Measurements from ENCODE around the gene MAP3K5.

Gene MAP3K5

DNA sequence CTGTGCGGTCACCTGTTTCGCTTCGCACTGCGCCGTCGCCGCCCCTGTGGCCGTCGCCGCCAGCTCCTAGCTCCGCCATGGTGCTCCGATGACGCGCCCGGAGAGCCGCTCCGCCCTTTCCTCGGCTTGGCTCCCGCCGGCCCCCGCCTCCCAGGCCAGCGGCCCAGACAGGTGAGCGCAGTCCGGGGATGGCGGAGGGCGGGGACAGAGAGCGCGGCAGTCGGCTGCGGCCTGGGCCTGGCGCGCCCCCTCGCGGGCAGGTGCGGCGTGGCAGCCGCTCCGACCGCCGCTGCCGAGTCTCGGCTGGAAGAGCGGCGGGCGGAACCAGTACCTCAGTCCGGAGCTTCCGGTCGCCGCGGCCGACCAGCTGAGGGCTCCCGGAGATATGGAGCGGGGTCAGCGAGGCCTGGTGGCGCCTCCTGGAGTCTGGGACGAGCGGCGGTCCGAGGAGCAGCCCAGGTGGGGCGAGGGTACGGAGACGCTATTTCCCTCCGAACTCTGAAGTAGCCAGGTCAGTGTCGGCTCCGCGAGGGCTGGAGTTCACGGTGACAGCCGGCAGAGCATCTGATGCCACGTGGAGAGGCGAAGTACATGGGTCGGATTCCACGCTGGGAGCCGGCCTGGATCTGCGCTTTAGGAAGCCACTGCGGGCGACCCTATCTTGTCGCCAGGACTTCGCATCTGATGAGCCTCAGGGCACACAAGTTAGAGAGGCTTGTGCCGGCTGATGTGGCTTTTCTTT is 241.8 kb downstream of the MAP3K5 start, which contains the start of gene MAP7:
TSS of gene MAP7 (minus strand) at position 93 of the 742 bp plus-strand sequence. CDS start at position 79, 14 bp downstream.
- TF ChIP-seq, protein P1, sequence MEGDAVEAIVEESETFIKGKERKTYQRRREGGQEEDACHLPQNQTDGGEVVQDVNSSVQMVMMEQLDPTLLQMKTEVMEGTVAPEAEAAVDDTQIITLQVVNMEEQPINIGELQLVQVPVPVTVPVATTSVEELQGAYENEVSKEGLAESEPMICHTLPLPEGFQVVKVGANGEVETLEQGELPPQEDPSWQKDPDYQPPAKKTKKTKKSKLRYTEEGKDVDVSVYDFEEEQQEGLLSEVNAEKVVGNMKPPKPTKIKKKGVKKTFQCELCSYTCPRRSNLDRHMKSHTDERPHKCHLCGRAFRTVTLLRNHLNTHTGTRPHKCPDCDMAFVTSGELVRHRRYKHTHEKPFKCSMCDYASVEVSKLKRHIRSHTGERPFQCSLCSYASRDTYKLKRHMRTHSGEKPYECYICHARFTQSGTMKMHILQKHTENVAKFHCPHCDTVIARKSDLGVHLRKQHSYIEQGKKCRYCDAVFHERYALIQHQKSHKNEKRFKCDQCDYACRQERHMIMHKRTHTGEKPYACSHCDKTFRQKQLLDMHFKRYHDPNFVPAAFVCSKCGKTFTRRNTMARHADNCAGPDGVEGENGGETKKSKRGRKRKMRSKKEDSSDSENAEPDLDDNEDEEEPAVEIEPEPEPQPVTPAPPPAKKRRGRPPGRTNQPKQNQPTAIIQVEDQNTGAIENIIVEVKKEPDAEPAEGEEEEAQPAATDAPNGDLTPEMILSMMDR (IDR thresholded peaks at IDR 0.05; ENCODE audit: low read depth, low read length) = peak; percentile 60
- H3K4me3 ChIP-seq (ENCODE audit: low read depth, low read length) = peak within 1 kb of the TSS; percentile 51
- in situ Hi-C loops (cut with HindIII; ENCODE audit: low sequenced_read_pairs) = no loop called here
- DNase-seq (ENCODE audit: low read depth, low spot score) = no peak

DNA sequence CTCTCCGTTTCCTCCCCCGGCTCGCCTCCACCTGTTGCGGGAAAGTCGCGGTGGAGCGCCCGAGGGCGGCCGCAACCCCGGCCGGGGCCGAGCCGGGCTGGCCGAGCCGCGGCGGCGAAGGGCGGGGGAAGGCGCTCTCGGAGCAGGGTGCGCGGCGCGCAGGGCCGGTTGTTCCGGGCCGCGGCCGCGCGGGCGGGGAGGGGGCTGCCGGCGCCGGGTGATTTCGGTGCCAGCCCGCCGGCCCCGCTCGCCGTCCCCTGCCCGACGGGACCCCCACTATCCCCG is 242.3 kb downstream of the MAP3K5 start:
- peak overlapping the region; percentile 51 for H3K4me3 ChIP-seq (ENCODE audit: low read depth, low read length)
- DNase-seq (ENCODE audit: low read depth, low spot score) = no peak
- TF ChIP-seq, protein P1 (IDR thresholded peaks at IDR 0.05; ENCODE audit: low read depth, low read length) = no peak
- in situ Hi-C loops (cut with HindIII; ENCODE audit: low sequenced_read_pairs) = no loop called here

- no peak for DNase-seq (ENCODE audit: low read depth, low spot score)
- in situ Hi-C loops (cut with HindIII; ENCODE audit: low sequenced_read_pairs) = no loop called here
- TF ChIP-seq, protein P1 (IDR thresholded peaks at IDR 0.05; ENCODE audit: low read depth, low read length) = no peak
- peak overlapping the region; percentile 51 for H3K4me3 ChIP-seq (ENCODE audit: low read depth, low read length)
These were observed 242.8 kb downstream of the MAP3K5 start for GRCh38 chr6:136549300-136550044.

DNA sequence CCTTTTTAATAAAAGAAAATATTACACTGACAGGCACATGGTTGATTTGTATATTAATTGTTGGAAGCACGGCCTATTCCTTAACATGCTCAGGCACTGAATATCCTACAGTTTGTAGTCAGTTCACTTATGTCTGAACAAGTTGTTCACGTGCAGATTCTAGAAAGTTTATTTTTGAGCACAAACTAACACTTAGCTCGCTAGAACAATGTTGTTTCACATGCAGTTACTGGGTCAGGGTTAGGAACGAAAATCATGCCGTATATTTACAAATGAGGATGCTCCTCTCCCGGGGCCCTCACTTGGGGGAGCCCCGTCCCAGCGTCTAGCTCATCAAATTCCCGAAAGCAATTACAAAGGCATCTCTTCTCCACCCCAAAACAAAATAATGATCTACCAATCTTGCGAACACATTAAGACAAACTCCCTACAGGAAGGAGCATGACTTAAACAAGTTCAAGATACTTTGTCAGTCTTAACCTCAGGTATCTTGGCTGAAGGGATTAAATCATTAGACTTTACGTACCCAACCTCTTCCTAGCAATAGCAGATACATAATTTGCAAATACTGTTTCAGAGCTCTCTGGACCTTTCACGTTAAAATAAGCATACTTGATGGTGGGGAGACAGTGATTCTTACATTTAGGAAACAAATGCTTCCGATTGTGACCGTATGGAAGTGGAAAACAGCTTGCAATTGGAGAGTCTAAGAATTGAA is 243.5 kb downstream of the MAP3K5 start:
- DNase-seq (ENCODE audit: low read depth, low spot score) = no peak
- H3K4me3 ChIP-seq (ENCODE audit: low read depth, low read length) = no peak overlapping the region
- in situ Hi-C loops (cut with HindIII; ENCODE audit: low sequenced_read_pairs) = no loop called here
- TF ChIP-seq, protein P1 (IDR thresholded peaks at IDR 0.05; ENCODE audit: low read depth, low read length) = no peak

GRCh38 chr6:136547871-136548270 is 244.4 kb downstream of the MAP3K5 start:
- no peak overlapping the region for H3K4me3 ChIP-seq (ENCODE audit: low read depth, low read length)
- TF ChIP-seq, protein P1 (IDR thresholded peaks at IDR 0.05; ENCODE audit: low read depth, low read length) = no peak
- in situ Hi-C loops (cut with HindIII; ENCODE audit: low sequenced_read_pairs) = no loop called here
- no peak for DNase-seq (ENCODE audit: low read depth, low spot score)

DNA sequence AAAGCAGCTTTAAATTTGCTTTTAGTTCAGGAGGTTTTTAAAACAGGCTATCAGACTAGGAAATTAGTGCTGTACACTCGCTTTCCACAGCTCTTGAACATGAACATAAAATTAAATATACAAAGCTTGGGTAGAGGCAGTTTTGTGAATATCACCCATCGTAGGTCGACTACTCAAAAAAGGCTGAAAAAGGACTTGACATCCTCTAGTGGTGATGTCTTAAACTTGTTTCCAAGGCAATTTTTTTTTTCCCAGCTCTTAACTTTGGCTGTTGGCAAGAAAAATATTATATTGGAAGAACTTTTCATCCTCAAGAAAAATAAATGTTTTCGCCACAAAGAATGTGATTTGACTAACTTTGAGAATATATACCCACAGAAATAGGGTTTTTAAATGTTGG is 244.9 kb downstream of the MAP3K5 start:
- in situ Hi-C loops (cut with HindIII; ENCODE audit: low sequenced_read_pairs) = no loop called here
- TF ChIP-seq, protein P1 (IDR thresholded peaks at IDR 0.05; ENCODE audit: low read depth, low read length) = peak; percentile 76
- DNase-seq (ENCODE audit: low read depth, low spot score) = peak; percentile 59
- H3K4me3 ChIP-seq (ENCODE audit: low read depth, low read length) = no peak overlapping the region
